Psoas muscle (tissue), 8 donors: ENCODE data around the gene SAMSN1. TPM values are rescaled to one million over a fixed set of nuclear protein-coding genes. Genes with fewer than 3 reads are reported as not detected.

Source experiments
- ATAC-seq, 4 donors: fragments of 200-7000 bp; cut with Tn5 transposase; one replicate each; pipeline ENCODE4 v1.9.1; 2020; ENCODE audit warnings: moderate library complexity in 3 of 4, mild to moderate bottlenecking in 2 of 4
- DNase-seq, 2 donors: peaks; one replicate each; pipeline ENCODE4 v3.0.0-alpha.2; 2020
- H3K27ac ChIP-seq: fragments of 200-600 bp; one replicate; pipeline ENCODE4 v1.8.0; 2022
- H3K27me3 ChIP-seq, 3 donors: fragments of 200-600 bp in 1 of 3; one replicate each; pipeline versions ENCODE4 v1.6.1 to v1.8.0; 2013 to 2022; ENCODE audit warnings: low read length in 2 of 3, mild to moderate bottlenecking in 2 of 3, moderate library complexity in 1 of 3; ENCODE audit not compliant: insufficient read depth in 3 of 3
- H3K36me3 ChIP-seq, 2 donors: fragments of 200-600 bp in 1 of 2; one replicate each; pipeline versions ENCODE4 v1.6.1 to v1.8.0; 2013 to 2022; ENCODE audit warnings: low read depth in 1 of 2, mild to moderate bottlenecking in 1 of 2, moderate library complexity in 1 of 2; ENCODE audit not compliant: insufficient read depth in 1 of 2
- H3K4me1 ChIP-seq: fragments of 200-600 bp; one replicate; pipeline ENCODE4 v1.8.0; 2022
- H3K4me3 ChIP-seq: fragments of 200-600 bp; one replicate; pipeline ENCODE4 v1.8.0; 2022; ENCODE audit warnings: mild to moderate bottlenecking
- H3K9me3 ChIP-seq: fragments of 200-600 bp; one replicate; pipeline ENCODE4 v1.8.0; 2022
- CTCF ChIP-seq: fragments of 200-600 bp; IDR thresholded peaks from one replicate; pipeline ENCODE4 v1.8.0; 2022; ENCODE audit warnings: antibody characterized with exemption
- WGBS, 3 donors: extraction: QIAGEN DNeasy Blood & Tissue Kit; methylation state at CpG; one replicate each; pipeline versions ENCODE4 v1.1.6 to v1.1.7; 2013; 5-methylcytosine and 5-hydroxymethylcytosine counted together
- intact Hi-C, 2 donors: fragments of 100-400 bp; cut with DNase I; formaldehyde crosslinking; loops; one replicate each; pipeline versions ENCODE4 v1.11.0 to v1.14.2; 2022
- polyA plus RNA-seq, 3 donors: library from polyadenylated mRNA; stranded (reverse); fragments of 200-250 nt; gene quantifications; one replicate each; pipeline ENCODE4 v1.2.3, GENCODE V29; 2013
- total RNA-seq, 4 donors: library from RNA; stranded (reverse); fragmentation: NEBNext Ultra II Directional in 2 of 4; extraction: Animal tissue kit (Norgen Biotek cat#: 25700) in 2 of 4; gene quantifications; one replicate each; pipeline versions ENCODE4 v1.2.1 to v1.2.4, GENCODE V29; 2021 to 2023
- donor health status: healthy with polysubstance abuse.
- donor health status: DM: no; HTN: no; CAD: no; lungs with moderate emphysema.
- donor health status: Bipolar disorder and iron deficiency.
- donor health status: healthy.
- donor health status: DM: yes; HTN: yes; CAD: no.
- donor health status: DM: no; HTN: no; CAD: no.
- donor health status: DM: no; HTN: no; CAD: no.
- donor health status: DM: yes; HTN: yes; CAD: no.

The SAMSN1 gene
- total and polyA plus RNA-seq, 7 donors = 0.31 to 1.8 (median 0.65) TPM

DNA sequence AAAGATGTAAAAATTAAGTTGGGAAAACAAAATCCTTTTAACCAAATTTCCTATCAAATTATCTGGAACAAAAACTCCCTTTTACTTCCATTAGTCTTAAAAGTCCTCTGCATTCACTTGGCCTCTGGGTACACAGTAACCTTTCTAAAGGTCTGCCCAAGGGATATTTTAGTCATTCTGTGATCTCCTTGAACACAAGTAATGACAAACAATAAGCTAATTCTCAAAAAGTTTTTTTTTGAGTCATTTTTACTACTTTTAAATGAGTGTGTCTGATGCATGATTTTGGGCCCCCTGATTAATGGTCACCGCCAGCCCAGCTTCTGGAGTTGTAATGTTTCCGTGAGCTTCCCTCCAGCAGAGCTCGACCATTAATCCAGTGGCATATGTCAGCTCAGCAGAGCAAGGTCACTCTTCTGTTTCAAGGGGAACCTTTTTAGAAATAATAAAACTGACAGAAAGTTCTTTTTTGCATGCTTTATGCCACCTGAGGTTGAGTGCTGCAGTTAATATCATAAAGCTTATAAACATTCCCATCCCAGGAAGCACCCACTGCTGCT lies 14.3 kb downstream of the SAMSN1 start:
- TF ChIP-seq CTCF = no peak
- intact Hi-C loops = no loop called here
- Histone ChIP-seq H3K27me3 (no peaks in the 10 kb centered on the region), H3K4me3 (no peak overlapping the region), H3K4me1 (no peaks in the 10 kb centered on the region), H3K27ac (no peak overlapping the region), H3K36me3 (no peaks in the 10 kb centered on the region), H3K9me3 (no peaks in the 10 kb centered on the region)
- ATAC-seq = no peak
- 49 to 51% (median 50%) methylated on average over 3 of the region's 3 CpGs for WGBS, 3 donors
- no peak for DNase-seq

DNA sequence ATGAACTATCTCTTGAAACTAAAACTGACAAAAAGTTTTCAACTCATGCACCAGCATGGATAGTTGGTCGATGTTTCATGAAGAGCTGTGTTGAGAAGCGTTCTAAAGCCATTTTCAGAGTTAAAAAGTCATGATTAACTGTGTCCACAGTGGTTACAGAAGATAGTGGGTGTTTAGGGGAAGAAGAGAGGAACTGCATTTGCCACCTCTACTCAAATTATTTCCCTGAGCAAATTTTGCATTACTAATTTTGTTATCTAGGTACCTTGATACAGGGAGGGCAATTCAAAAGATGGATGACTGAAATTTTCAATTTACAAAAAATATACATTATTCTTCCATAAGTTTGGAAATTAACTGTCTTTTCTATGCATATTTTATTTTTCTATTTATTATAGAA lies 15.5 kb downstream of the SAMSN1 start:
- ATAC-seq = no peak
- H3K4me3 ChIP-seq = no peak overlapping the region
- DNase-seq = no peak
- TF ChIP-seq CTCF = no peak
- H3K4me1 ChIP-seq = peaks cover 2% of the 10 kb centered on the region
- no peak overlapping the region for H3K27ac ChIP-seq
- H3K27me3 ChIP-seq = no peaks in the 10 kb centered on the region
- H3K36me3 ChIP-seq = no peaks in the 10 kb centered on the region
- WGBS, 3 donors = 69 to 81% (median 74%) methylated on average over 2 of the region's 2 CpGs
- H3K9me3 ChIP-seq = no peaks in the 10 kb centered on the region
- intact Hi-C loops = no loop called here

DNA sequence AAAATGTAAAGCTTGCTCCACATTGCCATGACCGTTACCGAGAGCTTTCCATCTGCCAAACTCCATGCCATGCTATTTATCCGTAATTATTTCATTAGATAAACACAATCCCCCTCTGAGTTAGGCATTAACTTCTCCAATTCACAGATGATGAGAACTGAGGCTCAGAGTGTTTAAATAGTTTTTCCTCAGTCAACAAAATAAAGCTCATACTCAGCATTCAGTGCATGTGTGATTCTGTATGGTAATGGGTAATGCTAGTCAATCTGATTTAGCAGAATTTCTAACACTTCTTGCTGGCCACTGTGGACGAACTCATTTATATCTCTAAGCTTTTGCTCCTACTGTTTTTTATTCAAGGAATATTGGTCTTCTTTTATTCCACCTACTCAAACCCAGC lies 17.3 kb downstream of the SAMSN1 start:
- ATAC-seq = no peak
- Histone ChIP-seq H3K27ac (no peak overlapping the region), H3K4me1 (peaks cover 2% of the 10 kb centered on the region), H3K27me3 (no peaks in the 10 kb centered on the region), H3K36me3 (no peaks in the 10 kb centered on the region), H3K9me3 (no peaks in the 10 kb centered on the region), H3K4me3 (no peak overlapping the region)
- no peak for TF ChIP-seq CTCF
- DNase-seq = no peak
- intact Hi-C loops = no loop called here
- 67 to 68% (median 67%) methylated on average over 4 of the region's 4 CpGs for WGBS, 3 donors

DNA sequence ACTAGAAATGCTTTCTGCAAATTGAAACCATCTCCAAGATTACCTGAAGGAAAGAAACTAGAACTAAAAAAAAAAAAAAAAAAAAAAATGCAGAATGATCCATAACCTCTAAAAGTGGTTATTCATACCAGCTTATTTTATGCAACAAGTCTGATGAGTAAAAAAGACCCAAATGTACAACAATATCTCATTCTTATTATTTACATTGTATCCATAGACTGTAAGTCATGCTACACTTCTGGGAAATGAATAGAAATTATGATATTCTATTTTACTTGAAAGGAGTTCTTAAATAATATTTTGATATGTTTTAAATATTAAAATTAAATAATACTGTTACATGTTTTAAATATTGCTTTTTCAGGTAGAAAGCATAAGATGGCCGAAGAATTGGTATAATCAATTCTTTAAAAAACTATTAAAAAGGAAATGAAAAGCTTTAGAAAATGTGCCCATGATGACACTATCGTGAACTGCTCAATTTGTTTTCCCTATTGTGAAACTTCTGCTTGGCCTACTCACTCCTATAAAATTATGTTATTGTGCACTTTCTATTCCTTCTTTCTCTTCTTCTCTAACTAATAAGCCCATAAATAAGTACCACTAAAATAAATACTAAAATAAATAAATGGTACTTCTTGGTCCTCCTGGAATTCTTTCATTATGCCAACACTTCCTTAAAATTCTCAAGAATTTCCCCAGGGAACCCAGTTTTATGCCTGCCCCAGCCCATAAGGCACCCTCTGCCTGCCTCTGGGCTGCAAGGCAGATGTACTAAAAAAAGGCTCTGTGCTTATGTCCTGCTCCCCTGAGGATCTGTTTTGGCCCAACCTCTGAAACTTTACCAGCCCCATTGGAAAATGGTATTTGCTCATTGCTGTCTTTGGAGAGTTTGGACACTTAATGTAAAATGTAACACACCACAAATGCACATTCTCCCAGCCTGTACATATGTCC lies 18.1 kb downstream of the SAMSN1 start:
- no peak overlapping the region for H3K27ac ChIP-seq
- ATAC-seq = no peak

More for the DNA sequence above, 18.1 kb downstream of the SAMSN1 start:
- no peak for TF ChIP-seq CTCF
- no peak for DNase-seq
- intact Hi-C loops = no loop called here
- WGBS, 3 donors = 72 to 84% (median 80%) methylated on average over 2 of the region's 2 CpGs
- Histone ChIP-seq H3K36me3 (no peaks in the 10 kb centered on the region), H3K27me3 (no peaks in the 10 kb centered on the region), H3K4me3 (no peak overlapping the region), H3K4me1 (peaks cover 2% of the 10 kb centered on the region), H3K9me3 (no peaks in the 10 kb centered on the region)
